GM18502 (cell line): ENCODE results near the gene TRIB2.

Source experiments
- ATAC-seq: cut with Tn5 transposase; IDR thresholded peaks from one replicate; pipeline ENCODE4 v1.9.1; 2021; ENCODE audit warnings: mild to moderate bottlenecking; ENCODE audit not compliant: unreplicated experiment, poor library complexity

TRIB2 gene

DNA sequence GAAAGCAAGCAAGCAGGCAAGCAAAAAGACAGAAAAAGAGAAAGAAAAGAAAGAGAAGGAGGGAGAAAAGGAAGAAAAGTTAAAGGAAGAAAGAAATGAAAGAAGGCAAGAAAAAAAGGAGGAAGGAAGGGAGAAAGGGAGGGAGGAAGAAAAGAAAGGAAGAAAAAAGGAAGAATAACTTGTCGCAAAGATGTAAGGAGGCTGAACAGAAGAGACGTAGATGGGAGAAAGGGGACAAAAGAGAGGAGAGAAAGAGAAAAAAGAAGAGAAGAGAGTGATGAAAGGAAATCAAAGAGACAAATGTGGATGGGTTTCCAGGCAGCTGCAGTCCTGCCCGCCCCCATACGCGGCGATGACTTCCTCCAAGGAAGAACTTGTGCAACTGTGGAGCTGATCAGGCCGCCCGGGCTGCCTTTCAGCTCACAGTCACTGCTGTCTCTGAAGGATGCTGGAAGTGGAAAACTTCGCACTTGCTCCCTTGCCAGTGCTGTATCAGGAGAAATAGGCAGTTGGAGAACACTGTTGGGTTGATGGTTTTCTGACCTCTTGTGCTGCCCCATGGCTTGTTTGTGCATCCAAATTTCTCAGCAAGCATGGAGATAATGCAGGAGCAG lies 52.9 kb downstream of the TRIB2 start:
- no peak for ATAC-seq

DNA sequence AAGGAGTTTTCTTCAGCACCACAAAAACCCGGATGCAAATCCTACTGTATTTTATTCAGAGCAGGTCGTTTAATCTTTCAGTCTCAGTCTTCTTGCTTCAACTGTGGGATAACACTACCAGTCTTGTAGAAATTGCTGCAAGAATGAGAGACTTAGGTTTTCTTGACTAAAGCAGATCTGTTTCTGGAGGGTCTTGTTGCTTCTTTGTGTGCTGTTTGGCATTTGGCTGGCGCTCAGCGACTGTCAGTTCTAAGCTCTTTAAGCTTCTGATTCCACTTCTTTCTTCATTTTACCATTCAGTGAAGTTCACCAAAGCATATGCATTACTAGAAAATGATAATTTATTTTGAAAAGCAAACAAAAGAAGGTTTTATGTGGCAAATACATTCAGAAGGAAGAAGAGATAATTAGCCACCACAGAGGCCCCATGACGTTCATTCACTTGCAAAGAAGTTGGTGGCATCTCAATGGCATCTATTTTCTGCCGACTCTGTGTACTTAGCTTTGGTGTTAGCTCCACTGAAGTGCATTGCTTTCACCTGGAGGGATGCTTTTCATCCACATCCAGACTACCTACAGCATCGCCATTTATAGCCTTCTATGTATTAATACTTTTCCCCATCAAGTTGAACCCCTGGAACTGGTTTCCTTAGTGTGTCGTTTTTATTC lies 53.7 kb downstream of the TRIB2 start:
- ATAC-seq, result no peak

- ATAC-seq, result no peak
Observed at GRCh38 chr2:12771154-12771553, 54.4 kb downstream of the TRIB2 start.

- no peak for ATAC-seq
Observed at GRCh38 chr2:12773586-12774394, 57.1 kb downstream of the TRIB2 start.

DNA sequence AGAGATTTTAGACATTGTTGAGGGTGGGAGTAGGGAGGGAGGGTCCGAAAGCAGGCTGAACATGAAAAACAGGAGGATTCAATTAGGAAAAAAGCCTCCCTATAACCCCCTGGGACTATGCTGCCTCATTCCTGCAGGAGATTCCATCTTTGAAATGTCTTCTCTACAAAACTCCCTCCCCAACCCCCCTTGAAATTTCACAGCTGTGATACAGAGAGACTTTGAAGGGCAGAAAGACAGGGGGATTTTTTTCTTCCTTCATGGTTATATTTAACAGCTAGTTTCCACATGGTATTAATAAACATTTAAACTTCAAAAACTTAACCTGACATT lies 57.6 kb downstream of the TRIB2 start:
- no peak for ATAC-seq

DNA sequence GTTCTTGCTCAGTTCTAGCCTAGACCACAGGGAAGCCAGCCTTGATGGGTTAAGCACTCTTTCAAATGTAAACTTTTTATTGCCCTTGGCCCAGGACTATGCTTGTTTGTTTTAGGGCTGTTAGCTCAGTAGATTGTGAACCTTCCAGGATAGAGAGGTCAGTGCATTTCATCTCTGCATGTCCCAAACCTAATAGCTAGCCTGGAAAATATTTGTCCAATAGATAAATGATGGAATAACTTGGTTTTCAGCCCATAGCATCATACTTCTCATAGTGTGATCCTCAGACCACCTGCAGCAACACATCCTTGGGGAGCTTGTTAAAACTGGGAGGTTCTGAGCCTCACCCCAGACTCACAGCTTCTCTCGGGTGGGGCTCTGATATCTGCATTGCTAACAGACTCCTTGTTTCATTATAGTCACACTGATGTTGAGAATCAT lies 59.8 kb downstream of the TRIB2 start:
- no peak for ATAC-seq

- no peak for ATAC-seq
Observed at GRCh38 chr2:12778369-12778768, 61.6 kb downstream of the TRIB2 start.

- no peak for ATAC-seq
Observed at GRCh38 chr2:12778811-12779579, 62.3 kb downstream of the TRIB2 start.

GRCh38 chr2:12781329-12781728 lies 64.6 kb downstream of the TRIB2 start:
- no peak for ATAC-seq

DNA sequence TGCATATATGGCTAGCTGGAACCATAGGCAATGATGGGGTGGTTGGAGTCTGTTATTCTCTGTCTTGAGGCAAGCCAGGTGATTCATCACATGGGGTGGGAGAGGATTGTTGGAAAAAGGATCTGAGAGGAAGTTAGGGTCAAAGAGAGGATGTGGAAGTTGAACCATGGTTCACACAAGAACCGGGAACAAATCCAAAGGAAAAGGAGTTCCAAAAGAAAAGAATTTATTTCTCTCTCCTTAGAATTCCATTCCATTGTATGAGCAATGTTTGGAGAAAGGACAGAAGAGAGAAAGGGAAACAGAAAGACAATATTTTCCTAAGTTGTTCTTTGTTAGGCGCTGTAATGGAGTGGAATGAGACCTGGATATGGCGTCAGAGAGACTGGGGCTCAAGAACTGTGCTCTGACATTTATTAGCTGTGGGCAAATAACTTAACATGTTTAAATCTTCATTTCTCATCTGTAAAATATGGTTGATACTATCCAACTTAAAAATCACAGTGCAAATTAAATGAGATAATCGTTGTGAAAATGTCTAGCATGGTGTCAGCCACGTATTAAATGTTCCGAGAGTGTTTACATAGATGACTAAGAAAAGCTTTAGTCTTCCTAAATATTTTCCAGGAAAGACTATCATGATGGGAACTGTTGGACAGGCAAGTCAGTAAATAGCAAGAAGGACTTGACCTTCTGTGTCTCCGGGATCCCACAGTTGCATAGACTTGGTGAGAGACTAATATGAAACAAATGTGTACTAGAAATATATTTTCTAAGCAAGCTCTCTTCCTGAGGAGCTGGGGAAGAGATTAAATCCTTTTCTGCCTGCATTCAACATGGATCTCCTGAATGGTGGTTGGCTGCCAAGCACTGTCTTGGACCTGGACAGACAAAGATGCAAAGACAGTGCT lies 71.4 kb downstream of the TRIB2 start:
- ATAC-seq, result no peak

GRCh38 chr2:12791906-12792305 lies 75.2 kb downstream of the TRIB2 start:
- ATAC-seq, result no peak
